K562 (cell line): ENCODE measurements around the gene ABR. TPM values are rescaled to one million over a fixed set of nuclear protein-coding genes. Genes with fewer than 3 reads are reported as not detected.

Experiments
- ATAC-seq: fragments of 200-7000 bp; cut with Tn5 transposase; 3 replicates; pipeline ENCODE4 v1.9.1; 2020; ENCODE audit warnings: moderate library complexity
- BruUV-seq: library from RNA; stranded (reverse); fragments of 400-500 nt; replicated peaks from 2 replicates; lab custom pipeline; 2021; lab: Mats Ljungman, UMichigan
- CTCF ChIA-PET: fragments of 300-600 bp; formaldehyde crosslinking; extraction: SDS; loops from one replicate; lab custom pipeline; 2021; ENCODE audit warnings: low intra/inter-chr PET ratio; lab: Yijun Ruan, JAX
- POLR2A ChIA-PET: fragments of 300-600, 350-650 bp; sonication (Branson Sonifier 250); formaldehyde crosslinking; extraction: SDS; loops from one replicate; lab custom pipeline; 2021; ENCODE audit warnings: antibody characterized with exemption, inconsistent platforms; lab: Yijun Ruan, JAX
- DNase-seq, 4 experiments: peaks; one replicate each; pipeline versions ENCODE4 v3.0.0 to v3.0.0-alpha.2; 2011 to 2018; ENCODE audit warnings: low spot score in 3 of 4, mixed read lengths in 3 of 4; ENCODE audit errors: extremely low read depth in 1 of 4
- FAIRE-seq: peaks from 2 replicates; lab custom pipeline; 2011; peaks lifted over from hg19 to GRCh38; lab: Jason Lieb, UNC
- H2AFZ ChIP-seq: 2 replicates; pipeline ENCODE4 v1.6.0; 2011; ENCODE audit warnings: low read depth, low read length, control low read depth, inconsistent platforms
- H3K27ac ChIP-seq: fragments of 200-600 bp; 3 replicates; pipeline ENCODE4 v1.8.0; 2011; ENCODE audit warnings: low read depth, mild to moderate bottlenecking, control low read depth, inconsistent platforms, low read length, moderate library complexity, mixed read lengths; ENCODE audit errors: extremely low read depth
- H3K27me3 ChIP-seq, 2 experiments: fragments of 300-600 bp in 1 of 2; 2 replicates in 1 of 2; 3 replicates in 1 of 2; pipeline versions ENCODE4 v1.6.0 to v1.8.0; 2011; ENCODE audit warnings: inconsistent platforms in 2 of 2, low read length in 2 of 2, mild to moderate bottlenecking in 1 of 2, mixed read lengths in 1 of 2, moderate library complexity in 1 of 2; ENCODE audit not compliant: control insufficient read depth in 2 of 2, insufficient read depth in 2 of 2
- H3K36me3 ChIP-seq: fragments of 300-600 bp; 3 replicates; pipeline ENCODE4 v1.8.0; 2011; ENCODE audit warnings: mild to moderate bottlenecking, low read length, inconsistent platforms; ENCODE audit not compliant: control insufficient read depth, insufficient read depth
- H3K4me1 ChIP-seq, 2 experiments: fragments of 200-600 bp in 1 of 2; replicated peaks in 1 of 2; 2 replicates in 1 of 2; 3 replicates in 1 of 2; pipeline versions ENCODE4 v1.5.1 to v1.8.0; 2011; ENCODE audit warnings: inconsistent platforms in 2 of 2, low read length in 2 of 2, mild to moderate bottlenecking in 1 of 2, mixed read lengths in 1 of 2, moderate library complexity in 1 of 2; ENCODE audit not compliant: control insufficient read depth in 2 of 2, insufficient read depth in 2 of 2
- H3K4me2 ChIP-seq: 2 replicates; pipeline ENCODE4 v1.6.1; 2011; ENCODE audit warnings: low read length, control low read depth, inconsistent platforms, mixed read lengths; ENCODE audit not compliant: insufficient read depth
- H3K4me3 ChIP-seq: fragments of 200-600 bp; sonication (generic), shearing (Covaris generic); 2 replicates; pipeline ENCODE4 v1.5.1; 2016; ENCODE audit warnings: control low read depth, inconsistent platforms
- H3K79me2 ChIP-seq: fragments of 200-600 bp; 3 replicates; pipeline ENCODE4 v1.8.0; 2011; ENCODE audit warnings: low read length, inconsistent platforms; ENCODE audit not compliant: control insufficient read depth, insufficient read depth
- H3K9ac ChIP-seq, 2 experiments: 2 replicates each; pipeline versions ENCODE4 v1.6.0 to v1.6.1; 2011; ENCODE audit warnings: low read depth in 2 of 2, low read length in 2 of 2, control low read depth in 1 of 2, inconsistent platforms in 1 of 2, mild to moderate bottlenecking in 1 of 2, mixed read lengths in 1 of 2; ENCODE audit not compliant: insufficient read depth in 1 of 2
- H3K9me1 ChIP-seq: one replicate; pipeline ENCODE4 v1.6.0; 2011; ENCODE audit warnings: inconsistent platforms, mild to moderate bottlenecking, low read length, moderate library complexity; ENCODE audit not compliant: control insufficient read depth, insufficient read depth
- H3K9me3 ChIP-seq: replicated peaks from 2 replicates; pipeline ENCODE4 v1.5.1; 2011; ENCODE audit warnings: low read depth, low read length, inconsistent platforms; ENCODE audit not compliant: control insufficient read depth, insufficient read depth
- H4K20me1 ChIP-seq: replicated peaks from 2 replicates; pipeline ENCODE4 v1.6.1; 2011; ENCODE audit warnings: low read length, inconsistent platforms, mixed read lengths; ENCODE audit not compliant: control insufficient read depth, insufficient read depth
- CBX2 ChIP-seq: fragments of 200-600 bp; sonication (generic); IDR thresholded peaks from one replicate; pipeline ENCODE4 v1.6.1; 2012; ENCODE audit warnings: mild to moderate bottlenecking, low read length, inconsistent platforms; ENCODE audit not compliant: insufficient read depth, poor library complexity, severe bottlenecking
- MBD1 ChIP-seq: fragments of 250-450 bp; sonication (Bioruptor Pico); IDR thresholded peaks from 2 replicates; pipeline ENCODE4 v1.8.0; 2022; ENCODE audit warnings: inconsistent platforms
- RBM22 ChIP-seq: fragments of 200-400 bp; formaldehyde crosslinking; IDR thresholded peaks from 2 replicates; pipeline ENCODE4 v1.6.1; 2018; ENCODE audit warnings: low read length, low read depth; ENCODE audit not compliant: poor library complexity, severe bottlenecking
- ZNF609 ChIP-seq: sonication (generic); formaldehyde crosslinking; IDR thresholded peaks from 2 replicates; pipeline ENCODE4 v1.8.1; 2023; ENCODE audit warnings: missing genetic modification reagents, mild to moderate bottlenecking, borderline replicate concordance
- WGBS: fragments of 100-300 bp; shearing (Covaris generic); methylation state at CpG from one replicate; pipeline ENCODE4 v1.1.6; 2016; ENCODE audit warnings: low coverage, mixed read lengths; ENCODE audit not compliant: insufficient coverage; ENCODE audit errors: missing lambda C conversion rate; 5-methylcytosine and 5-hydroxymethylcytosine counted together
- in situ Hi-C: fragments of 300-500 bp; cut with MboI; formaldehyde crosslinking; loops from 4 replicates; pipeline ENCODE4 v1.15.0; 2018; ENCODE audit warnings: inconsistent platforms, mixed read lengths
- intact Hi-C: fragments of 100-400 bp; cut with micrococcal nuclease; formaldehyde crosslinking; loops from 2 replicates; pipeline ENCODE4 v1.14.2; 2022
- polyA plus RNA-seq, 8 experiments: library from polyadenylated mRNA; depleted of rRNA in 4 of 8; stranded (reverse) in 5 of 8; unstranded in 3 of 8; fragments of >200 nt; fragmentation: Nextera tagmentation in 2 of 8; fragmentation: Illumina TruSeq in 1 of 8; extraction: Ambion mirVana in 2 of 8; extraction: Trizol in 1 of 8; gene quantifications; 2 replicates each; pipeline versions ENCODE4 v1.2.1 to v1.2.3, GENCODE V29; 2011 to 2014; ENCODE audit warnings: inconsistent platforms in 1 of 8, missing spikeins in 1 of 8
- total RNA-seq, 7 experiments: library from RNA; depleted of rRNA in 6 of 7; stranded (reverse); fragments of >200 nt in 6 of 7; fragmentation: Illumina TruSeq in 2 of 7; extraction: Trizol in 2 of 7; gene quantifications; 2 replicates each; pipeline versions ENCODE4 v1.2.1 to v1.2.3, GENCODE V29; 2011 to 2021; ENCODE audit warnings: low replicate concordance in 1 of 7

ABR gene
- total and polyA plus RNA-seq, 9 of the 15 experiments (the other 6 are each of a cell fraction or from before 2014, with no cell fraction given) = 0.07 to 1.6 (median 0.37) TPM; not detected in 1

DNA sequence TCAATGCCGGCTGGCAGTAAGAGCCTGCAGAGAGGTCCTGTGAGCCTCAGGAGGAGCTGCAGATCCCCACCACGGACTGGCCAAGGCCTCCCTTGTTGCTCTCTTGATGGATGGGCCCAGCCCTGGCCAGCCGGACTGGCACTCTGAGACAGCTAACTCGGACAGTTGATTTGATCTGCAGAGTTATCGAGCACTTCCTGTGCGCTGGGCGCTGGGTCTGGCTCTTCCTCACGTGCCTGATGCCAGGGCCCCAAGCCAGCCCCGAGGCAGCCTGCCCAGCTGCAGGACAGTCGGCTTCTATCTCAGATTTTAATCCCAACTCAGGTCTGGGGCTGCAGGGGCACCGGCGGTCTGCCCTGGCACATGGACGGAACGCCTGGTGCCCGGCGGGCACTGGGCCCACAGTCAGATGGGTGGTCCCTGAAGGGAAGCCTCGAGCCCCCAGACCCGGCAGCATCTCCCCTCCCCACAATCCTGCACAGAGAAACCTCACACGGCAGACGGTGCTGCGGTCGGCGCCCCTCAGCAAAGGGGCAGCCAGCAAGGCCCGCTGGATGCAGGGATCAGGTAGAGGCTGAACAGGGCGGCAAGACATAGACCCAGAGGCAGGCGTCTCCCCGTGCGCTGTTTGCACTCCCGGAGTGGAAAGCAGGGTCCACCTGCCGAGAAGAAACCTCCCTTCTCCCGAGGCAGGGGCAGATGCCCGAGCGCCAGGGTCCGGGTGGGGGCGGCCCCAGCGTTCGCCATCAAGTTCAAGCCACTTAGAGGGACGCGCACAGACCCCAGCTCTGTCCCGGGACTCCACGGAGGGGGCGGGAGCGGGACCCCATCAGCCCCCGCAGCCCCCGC is 148.9 kb downstream of the ABR start:
- no peaks in the 10 kb centered on the region for H3K9me3 ChIP-seq
- no peak overlapping the region for H3K4me2 ChIP-seq
- H3K4me3 ChIP-seq = no peak overlapping the region
- no peak for TF ChIP-seq RBM22
- TF ChIP-seq ZNF609 (CRISPR knock-in tag) = no peak
- no peak for TF ChIP-seq MBD1 (CRISPR knock-in tag)
- TF ChIP-seq CBX2 = no peak
- FAIRE-seq (no peak), DNase-seq (no peak), ATAC-seq (no peak)
- no peak overlapping the region for H3K9ac ChIP-seq
- intact Hi-C loops (no loop called here), in situ Hi-C loops (no loop called here)
- H3K4me1 ChIP-seq = peaks cover 0 to 4% of the 10 kb centered on the region in 2 experiments; a peak in 2 of 5 replicates
- no TSS peak for BruUV-seq
- no peak overlapping the region for H2AFZ ChIP-seq
- WGBS = 6% methylated on average over 20 of the region's 45 CpGs
- H3K36me3 ChIP-seq = no peaks in the 10 kb centered on the region
- POLR2A ChIA-PET = no interaction called here
- peaks cover 11% of the 10 kb centered on the region; the same call in 1 of the 2 replicates for H4K20me1 ChIP-seq
- H3K27ac ChIP-seq = no peak overlapping the region
- peaks cover 4 to 72% of the 10 kb centered on the region in 2 experiments; a peak in 4 of 5 replicates for H3K27me3 ChIP-seq
- CTCF ChIA-PET = no interaction called here
- H3K9me1 ChIP-seq = no peaks in the 10 kb centered on the region
- H3K79me2 ChIP-seq = no peaks in the 10 kb centered on the region
